NCI-H1930 (cell line): ENCODE results near the gene SERHL2.
"Not testable (repeated sequence)": the region's sequence is repeated elsewhere in the genome, so short reads cannot be mapped to it uniquely, and the experiment has no call there.

ENCODE experiments used
- DNase-seq, 2 experiments: peaks; one replicate each; lab custom pipeline; 2025; lab: John Stamatoyannopoulos, UW

SERHL2 gene

GRCh38 chr22:42574046-42574445, 20.3 kb downstream of the SERHL2 start:
- not testable (repeated sequence) for DNase-seq

GRCh38 chr22:42574468-42574867, 20.7 kb downstream of the SERHL2 start:
- not testable (repeated sequence) for DNase-seq

- DNase-seq = not testable (repeated sequence)
These were observed 22.3 kb downstream of the SERHL2 start for GRCh38 chr22:42575996-42576574.

GRCh38 chr22:42577141-42577540, 23.4 kb downstream of the SERHL2 start:
- DNase-seq = not testable (repeated sequence)

- DNase-seq = no peak
These were observed 24.0 kb downstream of the SERHL2 start for GRCh38 chr22:42577623-42578240.

- DNase-seq = not testable (repeated sequence)
These were observed 26.3 kb downstream of the SERHL2 start for GRCh38 chr22:42580040-42580439.

GRCh38 chr22:42581194-42581761, 27.5 kb downstream of the SERHL2 start:
- DNase-seq = not testable (repeated sequence)

- peak; percentile 61 to 68 for DNase-seq
These were observed 28.3 kb downstream of the SERHL2 start for GRCh38 chr22:42581762-42582716.

- no peak for DNase-seq
These were observed 29.2 kb downstream of the SERHL2 start for GRCh38 chr22:42582987-42583386.

- DNase-seq = no peak
These were observed 30.7 kb downstream of the SERHL2 start for GRCh38 chr22:42584364-42584940.

- DNase-seq = no peak
These were observed 31.3 kb downstream of the SERHL2 start for GRCh38 chr22:42585096-42585495.

GRCh38 chr22:42586381-42586780, 32.6 kb downstream of the SERHL2 start:
- no peak for DNase-seq

- DNase-seq = no peak
These were observed 33.9 kb downstream of the SERHL2 start for GRCh38 chr22:42587588-42588175.

- DNase-seq = no peak
These were observed 38.2 kb downstream of the SERHL2 start for GRCh38 chr22:42591987-42592386.

GRCh38 chr22:42595434-42595833, 41.7 kb downstream of the SERHL2 start:
- DNase-seq = no peak

- DNase-seq = no peak
These were observed 42.6 kb downstream of the SERHL2 start for GRCh38 chr22:42596336-42596735.

- no peak for DNase-seq
These were observed 43.2 kb downstream of the SERHL2 start for GRCh38 chr22:42596863-42597530.

- DNase-seq = no peak
These were observed 48.2 kb downstream of the SERHL2 start for GRCh38 chr22:42601879-42602465.

- DNase-seq = no peak
These were observed 48.7 kb downstream of the SERHL2 start for GRCh38 chr22:42602470-42602869.

- no peak for DNase-seq
These were observed 49.7 kb downstream of the SERHL2 start for GRCh38 chr22:42603427-42603826.

GRCh38 chr22:42604403-42604802, 50.6 kb downstream of the SERHL2 start:
- DNase-seq = no peak
